HTR-8/SVneo (cell line): ENCODE measurements around the gene KCNJ3.

Experiments used
- DNase-seq: peaks from one replicate; pipeline ENCODE4 v3.0.0; 2011; ENCODE audit warnings: low spot score, mixed read lengths; ENCODE audit not compliant: insufficient read length
- FAIRE-seq: peaks from 2 replicates; lab custom pipeline; 2011; peaks lifted over from hg19 to GRCh38; lab: Jason Lieb, UNC

Gene KCNJ3

DNA sequence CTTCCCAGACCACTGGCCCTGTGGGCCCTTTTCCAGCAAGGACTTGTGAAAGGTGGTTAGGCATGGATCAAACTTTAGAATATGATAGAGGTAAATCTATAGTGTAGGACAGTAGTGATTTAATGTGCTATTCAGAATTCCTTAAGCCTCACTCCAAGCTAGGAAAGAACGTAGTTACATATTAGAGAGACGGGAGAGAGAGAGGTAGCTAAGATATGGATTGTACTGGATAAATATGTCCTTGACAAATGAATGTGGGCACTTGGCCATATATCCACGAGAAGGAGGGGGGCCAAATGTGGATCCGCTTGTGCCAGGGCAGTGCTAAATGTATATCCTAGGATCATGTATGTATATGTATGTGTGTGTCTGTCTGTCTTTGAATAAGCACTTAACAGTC is 6.5 kb downstream of the KCNJ3 start:
- FAIRE-seq (no peak), DNase-seq (no peak)

- no peak for DNase-seq
- no peak for FAIRE-seq
These were observed 8.2 kb downstream of the KCNJ3 start for GRCh38 chr2:154706660-154707059.

DNA sequence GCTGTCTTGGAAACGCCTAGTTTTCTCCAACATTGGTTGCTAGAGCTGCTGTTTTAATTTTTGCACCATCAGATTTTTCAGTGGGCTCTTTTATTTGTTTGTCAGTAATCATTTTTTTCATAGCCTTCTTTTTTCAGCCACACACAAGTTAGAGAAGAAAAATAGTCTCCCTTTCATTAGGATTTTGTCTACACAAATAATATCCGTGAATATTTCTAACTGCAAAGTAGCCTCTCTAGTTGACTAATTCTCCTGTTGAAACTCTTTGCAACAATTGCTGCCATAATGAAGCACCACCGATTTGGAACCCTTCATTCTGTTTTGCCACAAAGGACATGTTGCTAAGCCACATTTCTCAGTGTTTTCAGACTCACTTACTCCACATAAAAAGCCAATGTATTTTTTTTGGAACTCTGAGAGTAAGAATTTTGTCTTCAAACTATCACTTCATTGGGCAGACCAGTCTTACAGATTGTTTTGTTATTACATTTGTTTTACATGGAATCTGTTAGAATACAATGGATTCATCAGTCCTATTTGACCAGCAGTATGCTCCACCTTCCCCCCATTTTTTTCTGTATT is 9.6 kb downstream of the KCNJ3 start:
- DNase-seq (no peak), FAIRE-seq (no peak)

DNA sequence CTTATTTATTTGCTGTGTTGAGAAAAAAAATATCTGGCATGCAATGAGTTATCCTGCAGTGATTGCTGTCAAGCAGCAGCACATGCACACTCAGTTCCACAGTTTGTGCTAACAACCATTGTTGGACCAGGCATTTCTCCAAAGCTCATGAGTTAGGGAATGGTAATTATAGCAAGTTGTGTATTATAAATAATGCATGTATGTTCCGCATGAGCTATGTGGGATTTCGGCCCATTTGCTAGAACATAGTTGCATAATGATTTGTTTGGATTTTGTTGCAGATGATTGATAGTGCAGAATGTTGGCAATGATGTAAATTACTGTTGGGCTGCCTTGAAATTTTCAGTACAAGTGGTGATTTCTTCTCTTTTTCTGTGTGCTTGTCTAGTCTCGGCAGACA is 10.7 kb downstream of the KCNJ3 start:
- FAIRE-seq (no peak), DNase-seq (no peak)

DNA sequence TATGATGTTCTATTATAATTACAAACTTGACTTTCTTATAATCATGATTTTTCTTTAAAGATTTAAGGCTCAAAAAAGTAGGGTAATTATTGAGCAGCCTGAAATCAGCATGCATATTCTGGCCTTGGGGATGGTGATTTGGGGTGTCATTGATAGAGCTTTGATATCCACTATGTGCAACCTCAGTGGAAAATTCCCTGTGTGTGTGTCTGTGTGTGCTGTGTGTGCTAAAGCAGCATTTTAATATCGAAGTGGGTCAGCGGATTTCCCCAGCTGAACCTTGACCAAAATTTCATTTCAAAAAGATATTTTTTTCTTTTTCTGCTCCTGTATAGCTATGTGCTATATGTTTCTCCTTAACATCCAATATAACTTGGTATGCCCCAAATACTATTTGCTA is 11.6 kb downstream of the KCNJ3 start:
- no peak for FAIRE-seq
- DNase-seq = no peak

DNA sequence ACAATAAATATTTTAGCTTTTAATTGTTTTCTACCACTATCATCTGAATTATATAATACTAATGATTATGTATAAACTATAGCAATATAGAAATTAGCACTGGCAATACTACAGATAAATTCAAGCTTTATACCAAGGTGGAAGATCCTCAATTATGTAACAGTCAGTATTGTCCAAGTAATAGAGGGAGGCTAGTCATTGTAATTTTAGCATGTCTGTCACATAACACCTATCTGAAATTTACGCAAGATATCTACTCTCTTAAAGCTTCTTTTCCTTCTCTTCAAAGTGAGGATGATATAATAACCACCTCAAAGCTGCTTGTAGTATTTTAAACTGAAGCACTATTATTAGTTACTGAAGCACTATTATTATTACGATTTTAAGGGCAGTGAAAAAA is 12.2 kb downstream of the KCNJ3 start:
- FAIRE-seq (no peak), DNase-seq (no peak)

DNA sequence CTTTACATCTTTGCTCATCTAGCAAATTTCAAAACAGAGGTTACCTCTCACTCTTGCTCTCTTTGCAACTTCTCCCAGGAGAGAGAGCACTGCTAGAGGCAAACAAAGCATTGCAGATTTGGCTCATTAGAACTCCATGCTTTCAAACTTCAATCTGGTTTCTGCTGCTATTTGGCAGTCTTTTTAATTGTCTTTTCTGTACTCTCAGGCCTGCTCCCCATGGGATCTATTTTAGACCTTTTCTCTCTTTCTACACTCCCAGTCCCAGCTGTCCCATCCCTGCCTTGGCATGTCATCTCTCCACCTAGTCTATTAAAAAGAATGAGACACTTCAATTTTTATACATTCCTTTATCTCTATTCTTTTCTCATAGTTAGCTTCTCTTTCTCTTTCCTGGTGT is 15.2 kb downstream of the KCNJ3 start:
- FAIRE-seq (no peak), DNase-seq (no peak)

DNA sequence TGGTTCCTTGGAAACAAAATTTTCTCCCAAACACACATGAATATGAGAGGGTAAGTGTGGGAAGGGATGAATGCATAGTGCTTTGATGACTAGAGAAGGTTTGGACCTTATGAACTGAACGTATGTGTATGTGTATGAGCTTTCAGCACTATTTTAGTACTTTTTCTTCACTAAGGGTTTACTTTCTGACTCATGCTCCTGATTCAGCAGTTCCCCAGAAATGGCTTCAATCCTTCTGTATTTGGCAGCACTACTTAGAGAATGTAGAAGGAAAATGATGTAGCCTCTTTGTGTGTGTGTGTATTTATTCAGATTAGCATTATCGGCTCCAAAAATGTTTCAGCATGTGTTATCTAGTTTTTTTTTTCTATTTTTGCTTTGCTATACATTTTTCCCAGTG is 22.2 kb downstream of the KCNJ3 start:
- FAIRE-seq (no peak), DNase-seq (no peak)

DNA sequence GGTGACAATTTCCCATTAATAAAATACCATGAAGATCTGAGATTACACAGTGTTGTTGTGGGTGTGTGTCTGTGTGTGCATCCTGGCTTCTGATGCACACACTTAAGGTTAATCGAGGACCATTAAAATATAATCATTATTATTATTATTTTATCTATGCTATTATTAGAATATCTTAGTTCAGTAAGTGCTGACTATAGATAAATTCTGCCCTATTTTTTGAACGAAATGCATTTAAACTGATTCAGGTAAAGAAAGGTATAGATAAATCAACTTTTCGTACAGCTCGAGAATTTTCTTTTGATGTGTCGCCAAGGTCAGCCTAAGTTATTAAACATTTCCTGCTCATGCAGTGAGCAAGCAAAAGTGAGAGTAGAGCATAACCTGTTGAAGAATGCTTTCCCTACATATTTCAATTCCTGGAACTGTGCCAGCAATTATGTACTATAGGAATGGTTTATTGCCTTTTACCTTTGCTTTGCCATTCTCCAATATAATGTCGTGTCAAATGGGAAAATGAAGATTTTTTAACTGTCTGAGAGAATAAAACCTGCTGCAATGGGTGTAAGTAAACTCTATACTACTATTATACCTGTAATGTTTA is 25.8 kb downstream of the KCNJ3 start:
- FAIRE-seq = no peak
- no peak for DNase-seq

DNA sequence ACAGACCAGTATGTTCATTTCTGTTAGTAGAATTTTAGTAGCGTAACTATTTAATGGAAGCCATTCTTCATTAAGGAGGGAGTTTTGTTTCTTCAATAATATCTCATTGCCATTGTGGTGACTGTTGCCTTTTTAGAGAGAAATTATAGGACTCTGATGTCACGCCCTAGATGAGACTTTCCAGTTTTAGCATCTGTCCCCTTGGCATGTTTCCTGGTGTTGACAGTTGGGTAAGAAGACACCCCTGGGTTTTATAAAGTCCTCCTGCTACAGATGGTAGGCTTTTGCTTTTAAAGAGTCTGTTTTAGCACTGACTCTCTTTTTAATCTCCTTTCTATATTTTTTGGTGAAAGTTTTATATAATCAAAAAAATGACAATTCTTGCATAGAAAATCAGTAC is 41.9 kb downstream of the KCNJ3 start:
- DNase-seq (no peak), FAIRE-seq (no peak)

DNA sequence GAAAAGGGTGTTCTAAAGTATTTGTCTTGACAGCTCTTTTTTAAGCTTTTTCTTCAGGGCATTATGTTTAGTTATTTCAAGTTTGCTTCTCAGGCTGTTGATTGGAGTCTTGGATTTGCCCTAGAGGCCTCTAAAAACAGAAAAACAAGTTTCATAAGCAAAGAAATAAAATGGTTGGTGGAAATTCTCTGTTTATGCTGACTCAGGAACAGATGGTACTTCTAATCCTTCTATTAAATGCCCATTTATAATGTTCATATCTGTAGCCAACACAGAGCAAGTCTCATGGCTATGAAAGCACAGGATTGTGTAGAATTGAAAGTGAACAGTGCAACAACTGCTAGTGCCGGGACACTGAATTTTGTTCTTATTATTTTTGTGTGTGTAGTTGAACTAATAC is 60.4 kb downstream of the KCNJ3 start:
- no peak for FAIRE-seq

GRCh38 chr2:154762638-154763037 is 64.1 kb downstream of the KCNJ3 start:
- DNase-seq (no peak), FAIRE-seq (no peak)

More for the DNA sequence above, 60.4 kb downstream of the KCNJ3 start:
- DNase-seq = no peak

GRCh38 chr2:154771664-154772284 is 73.3 kb downstream of the KCNJ3 start:
- FAIRE-seq (no peak), DNase-seq (no peak)

- DNase-seq = no peak
- FAIRE-seq = no peak
These were observed 78.3 kb downstream of the KCNJ3 start for GRCh38 chr2:154776825-154777224.

DNA sequence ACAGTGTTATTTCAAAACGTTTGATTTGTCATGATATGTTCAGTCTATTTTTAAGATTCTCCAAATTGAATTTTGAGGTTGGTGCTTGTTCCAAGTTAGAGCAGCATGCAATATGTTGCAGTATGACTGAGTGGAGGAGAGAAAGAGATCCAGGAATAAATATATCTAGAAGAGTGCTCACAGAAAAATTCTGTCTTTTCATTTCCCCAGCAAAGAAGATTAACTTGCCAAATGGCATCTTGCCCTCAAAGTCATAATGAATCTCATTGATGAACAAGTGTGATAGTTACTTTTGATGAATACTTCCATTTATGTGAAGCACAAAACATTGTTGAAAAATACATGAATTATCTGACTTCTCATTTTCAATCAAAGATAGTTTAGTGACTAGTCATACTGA is 95.9 kb downstream of the KCNJ3 start:
- no peak for DNase-seq
- FAIRE-seq = no peak

GRCh38 chr2:154795651-154796050 is 97.2 kb downstream of the KCNJ3 start:
- DNase-seq (no peak), FAIRE-seq (no peak)

DNA sequence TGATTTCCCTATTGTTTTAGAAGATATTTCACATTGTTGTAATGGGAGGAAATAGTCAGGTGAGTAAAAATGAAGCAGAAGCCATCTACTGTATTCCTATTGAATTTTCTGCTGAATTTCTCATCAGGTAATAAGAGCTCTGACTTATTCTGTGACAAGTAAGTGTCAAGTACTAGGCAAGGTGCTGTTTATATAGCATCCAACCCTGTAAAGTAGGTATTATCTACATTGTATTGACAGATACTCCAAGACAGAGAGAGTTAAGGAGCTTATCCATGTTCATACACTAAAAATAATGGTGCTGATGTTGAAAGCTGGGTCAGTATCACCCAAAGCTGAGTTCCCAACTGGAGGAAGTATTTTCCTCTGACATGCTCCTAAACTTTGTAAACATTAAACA is 106.0 kb downstream of the KCNJ3 start:
- FAIRE-seq (no peak), DNase-seq (no peak)

- DNase-seq = no peak
- no peak for FAIRE-seq
These were observed 115.1 kb downstream of the KCNJ3 start for GRCh38 chr2:154813636-154814035.

GRCh38 chr2:154814856-154815255 is 116.4 kb downstream of the KCNJ3 start:
- FAIRE-seq (no peak), DNase-seq (no peak)

- FAIRE-seq = no peak
- DNase-seq = no peak
These were observed 126.9 kb downstream of the KCNJ3 start for GRCh38 chr2:154825358-154825757.

DNA sequence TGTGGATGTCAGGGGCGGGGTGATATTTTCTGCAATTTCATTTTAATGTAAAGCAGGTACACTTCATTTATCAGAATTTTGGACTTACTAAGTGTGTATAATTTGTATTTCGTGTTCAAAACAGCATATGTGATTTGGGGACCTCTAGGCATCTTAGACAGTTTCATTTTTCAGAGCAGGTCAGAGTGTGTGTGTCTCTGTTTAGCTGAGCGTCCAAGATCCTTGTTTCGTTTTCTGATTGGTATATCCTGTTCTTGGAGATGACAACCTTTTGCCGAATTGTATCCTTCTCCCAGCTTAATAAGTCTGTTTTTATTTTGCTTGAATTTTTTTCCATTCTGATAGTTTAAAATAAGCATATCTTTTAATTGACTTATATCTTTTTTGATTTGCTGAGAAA is 128.3 kb downstream of the KCNJ3 start:
- DNase-seq = no peak
- no peak for FAIRE-seq

GRCh38 chr2:154827286-154827685 is 128.8 kb downstream of the KCNJ3 start:
- DNase-seq = no peak

More at GRCh38 chr2:154827286-154827685, 128.8 kb downstream of the KCNJ3 start:
- no peak for FAIRE-seq
